PFSK-1 (cell line): ENCODE data around the gene MOGAT1.

Experiments used
- FOXP2 ChIP-seq: optimal IDR thresholded peaks from 2 replicates; pipeline ENCODE3; 2011; ENCODE audit warnings: borderline replicate concordance, control low read depth, inconsistent platforms; ENCODE audit not compliant: insufficient read depth; ENCODE audit errors: extremely low read length, extremely low read depth
- POLR2AphosphoS5 ChIP-seq: IDR thresholded peaks from 2 replicates; pipeline ENCODE4 v1.6.1; 2012; ENCODE audit warnings: low read depth, mild to moderate bottlenecking, control low read depth, low read length, moderate library complexity
- REST ChIP-seq, 2 experiments: IDR thresholded peaks; 2 replicates each; pipeline versions ENCODE4 v1.6.1 to v1.8.0; 2011 to 2012; ENCODE audit warnings: low read depth in 2 of 2, low read length in 2 of 2, control low read depth in 1 of 2, inconsistent platforms in 1 of 2, mild to moderate bottlenecking in 1 of 2, moderate library complexity in 1 of 2; ENCODE audit not compliant: insufficient read depth in 1 of 2
- SIN3A ChIP-seq: IDR thresholded peaks from 2 replicates; pipeline ENCODE4 v1.6.1; 2012; ENCODE audit warnings: mild to moderate bottlenecking, low read length, moderate library complexity, borderline replicate concordance; ENCODE audit not compliant: insufficient read depth
- TAF1 ChIP-seq: IDR thresholded peaks from 2 replicates; pipeline ENCODE4 v1.6.1; 2012; ENCODE audit warnings: low read length, control low read depth, borderline replicate concordance; ENCODE audit not compliant: insufficient read depth

The MOGAT1 gene

DNA sequence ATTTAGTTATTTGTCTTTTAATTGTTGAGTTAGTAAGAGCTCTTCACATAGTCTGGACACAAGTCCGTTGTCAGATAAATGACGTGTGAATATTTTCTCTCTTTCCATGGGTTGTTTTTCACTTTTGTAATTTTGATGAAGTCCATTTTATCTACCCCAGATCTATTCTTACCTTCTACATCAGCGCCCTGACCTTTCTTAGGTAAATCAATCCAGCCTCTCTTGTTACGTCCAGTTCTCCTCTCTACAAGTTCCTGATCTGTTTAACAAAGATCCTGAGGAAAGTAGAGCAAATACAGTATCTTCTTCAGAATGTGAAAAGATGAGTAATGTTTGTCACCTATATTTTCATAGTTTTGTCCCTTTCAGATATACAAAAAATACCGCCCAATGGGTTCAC lies 66.9 kb downstream of the MOGAT1 start:
- TF ChIP-seq SIN3A = no peak

- no peak for TF ChIP-seq SIN3A
- no peak for TF ChIP-seq FOXP2
- no peak for TF ChIP-seq REST (IDR thresholded peaks at IDR 0.05; ENCODE audit: insufficient read depth in 1 of 2, low read depth in 2 of 2, low read length in 2 of 2)
- TF ChIP-seq TAF1 = no peak
- TF ChIP-seq POLR2AphosphoS5 = no peak
Observed at GRCh38 chr2:222738809-222739208, 67.4 kb downstream of the MOGAT1 start.

GRCh38 chr2:222739939-222740338 lies 68.5 kb downstream of the MOGAT1 start:
- no peak for TF ChIP-seq POLR2AphosphoS5
- no peak for TF ChIP-seq FOXP2

DNA sequence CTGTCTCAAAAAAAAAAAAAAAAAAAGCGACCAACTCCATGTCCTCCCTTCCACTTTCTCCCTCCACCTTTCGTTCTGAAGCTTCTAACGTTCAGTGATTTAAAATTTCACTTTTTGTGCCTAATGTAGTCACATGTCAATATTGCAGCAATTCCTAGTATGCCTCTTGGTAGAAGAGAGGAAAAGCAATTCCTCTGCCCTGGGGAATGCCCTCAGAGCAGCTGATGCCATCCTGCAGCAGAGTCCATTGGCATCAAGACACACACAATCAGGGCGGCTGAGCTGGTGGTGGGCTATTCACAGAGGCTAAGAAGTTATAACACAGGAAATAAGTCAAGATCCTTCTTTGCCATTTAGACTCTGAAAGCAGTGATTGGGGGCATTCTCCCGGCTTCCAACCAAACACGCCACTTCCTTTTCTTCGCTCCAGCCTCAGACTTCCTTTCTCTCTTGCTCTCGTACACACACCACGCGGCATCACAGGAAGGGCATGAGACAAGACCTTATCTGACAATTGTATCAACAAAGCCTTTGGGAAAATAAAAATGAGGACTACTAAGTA lies 71.9 kb downstream of the MOGAT1 start:
- TF ChIP-seq TAF1 = no peak
- no peak for TF ChIP-seq POLR2AphosphoS5
- no peak for TF ChIP-seq SIN3A
- TF ChIP-seq FOXP2 = no peak
- no peak for TF ChIP-seq REST (IDR thresholded peaks at IDR 0.05; ENCODE audit: insufficient read depth in 1 of 2, low read depth in 2 of 2, low read length in 2 of 2)

DNA sequence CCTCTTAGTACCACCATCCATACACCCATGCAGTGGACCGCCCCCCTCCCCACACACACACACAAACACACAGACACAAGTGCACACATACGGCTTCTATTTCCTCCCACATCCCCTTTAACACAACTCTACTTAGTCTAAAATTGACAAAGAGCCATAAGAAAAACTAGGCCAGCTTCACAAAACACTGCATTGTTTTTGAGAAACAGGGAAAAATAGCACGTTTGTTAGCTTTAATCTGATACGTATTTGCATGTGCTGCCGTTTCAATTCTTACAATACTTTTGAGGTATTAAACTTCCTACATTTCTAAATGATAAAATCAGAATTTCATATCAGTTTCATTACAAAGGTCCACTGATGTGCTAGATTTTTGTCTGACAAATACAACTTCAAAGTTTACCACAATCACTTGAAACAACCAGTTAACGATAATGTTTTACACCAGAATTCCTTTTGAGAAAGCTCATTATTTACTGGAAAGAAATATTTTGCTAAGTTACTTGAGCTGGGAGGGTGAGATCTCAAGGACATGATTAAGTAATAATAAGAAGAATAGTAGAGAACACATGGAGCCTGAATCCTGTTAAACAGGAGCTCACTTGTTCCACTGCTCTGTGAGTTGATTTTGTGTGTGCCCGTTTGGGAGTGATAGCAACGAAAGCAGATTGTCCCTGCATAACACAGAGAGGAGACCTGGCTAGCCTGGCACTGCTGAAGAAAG lies 74.5 kb downstream of the MOGAT1 start:
- no peak for TF ChIP-seq REST (IDR thresholded peaks at IDR 0.05; ENCODE audit: insufficient read depth in 1 of 2, low read depth in 2 of 2, low read length in 2 of 2)
- TF ChIP-seq POLR2AphosphoS5 = no peak
- no peak for TF ChIP-seq SIN3A
- TF ChIP-seq FOXP2 = no peak
- no peak for TF ChIP-seq TAF1

DNA sequence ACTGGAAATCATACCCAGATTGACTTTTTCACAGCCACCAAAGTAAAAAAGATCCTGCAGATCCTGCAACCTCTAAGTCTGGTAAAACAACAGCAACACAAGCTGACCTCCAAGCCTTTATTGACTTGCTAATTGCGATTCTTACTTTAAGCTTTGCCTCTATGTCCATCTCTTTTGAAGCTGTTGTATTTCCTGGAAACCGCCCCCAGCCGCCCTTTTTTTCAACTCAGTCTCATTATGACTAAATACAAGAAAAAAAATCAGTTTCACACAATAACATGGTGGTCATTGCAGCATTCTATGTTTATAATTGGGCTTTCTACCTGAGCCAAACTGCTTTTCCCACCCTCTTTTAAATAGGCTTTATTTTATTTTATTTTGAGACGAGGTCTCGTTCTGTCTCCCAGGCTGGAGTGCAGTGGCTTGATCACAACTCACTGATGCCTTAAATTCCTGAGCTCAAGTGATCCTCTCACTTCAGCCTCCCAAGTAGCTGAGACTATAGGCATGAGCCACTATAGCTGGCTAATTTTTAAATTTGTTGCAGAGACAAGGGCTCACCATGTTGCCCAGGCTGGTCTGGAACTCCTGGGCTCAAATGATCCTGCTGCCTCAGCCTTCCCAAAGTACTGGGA lies 76.2 kb downstream of the MOGAT1 start:
- TF ChIP-seq FOXP2 = no peak
- TF ChIP-seq TAF1 = no peak

GRCh38 chr2:222750533-222750932 lies 79.1 kb downstream of the MOGAT1 start:
- TF ChIP-seq TAF1 = no peak
- no peak for TF ChIP-seq FOXP2
- no peak for TF ChIP-seq POLR2AphosphoS5
- no peak for TF ChIP-seq REST (IDR thresholded peaks at IDR 0.05; ENCODE audit: insufficient read depth in 1 of 2, low read depth in 2 of 2, low read length in 2 of 2)
- no peak for TF ChIP-seq SIN3A
